HEK293 (cell line): ENCODE data around the gene HYI.

Source experiments
- CTCF ChIA-PET: fragments of 350-600 bp; formaldehyde crosslinking; extraction: SDS; loops from one replicate; lab custom pipeline; 2021; ENCODE audit warnings: antibody characterized with exemption; lab: Yijun Ruan, JAX
- POLR2A ChIA-PET: fragments of 300-600 bp; formaldehyde crosslinking; extraction: SDS; loops from one replicate; lab custom pipeline; 2020; ENCODE audit warnings: antibody characterized with exemption, inconsistent platforms; lab: Yijun Ruan, JAX
- H3K27ac ChIP-seq: fragments of 200-500 bp; sonication (Bioruptor generic); 2 replicates; pipeline ENCODE4 v1.5.1; 2014; ENCODE audit warnings: low read depth, low read length, control low read depth, inconsistent platforms; ENCODE audit errors: extremely low read depth
- H3K36me3 ChIP-seq, 2 experiments: fragments of 200-500 bp in 1 of 2; sonication (Bioruptor generic) in 1 of 2; 1 replicate in 1 of 2; 2 replicates in 1 of 2; pipeline ENCODE4 v1.5.1; 2014 to 2017; ENCODE audit warnings: inconsistent platforms in 2 of 2, low read length in 2 of 2; ENCODE audit not compliant: control insufficient read depth in 2 of 2, insufficient read depth in 1 of 2
- H3K4me1 ChIP-seq: fragments of 200-500 bp; sonication (Bioruptor generic); 2 replicates; pipeline ENCODE4 v1.5.1; 2014; ENCODE audit warnings: mild to moderate bottlenecking, low read length, inconsistent platforms; ENCODE audit not compliant: control insufficient read depth, insufficient read depth
- H3K4me3 ChIP-seq: 2 replicates; pipeline ENCODE4 v1.5.1; 2011; ENCODE audit warnings: low read depth, mild to moderate bottlenecking, control low read depth, low read length, moderate library complexity
- H3K9me3 ChIP-seq: fragments of 200-500 bp; sonication (Bioruptor generic); 2 replicates; pipeline ENCODE4 v1.5.1; 2014; ENCODE audit warnings: low read depth, low read length, inconsistent platforms; ENCODE audit not compliant: control insufficient read depth, insufficient read depth
- ATF2 ChIP-seq: fragments of 450-650 bp; formaldehyde crosslinking; IDR thresholded peaks from 2 replicates; pipeline ENCODE4 v1.5.1; 2016; ENCODE audit warnings: missing biosample characterization, missing genetic modification characterization, low read depth
- SCRT1 ChIP-seq: fragments of 450-650 bp; formaldehyde crosslinking; IDR thresholded peaks from 2 replicates; pipeline ENCODE4 v1.5.1; 2016; ENCODE audit warnings: missing biosample characterization, missing genetic modification characterization, borderline replicate concordance
- TRIM28 ChIP-seq: IDR thresholded peaks from 2 replicates; pipeline ENCODE4 v1.6.1; 2011; ENCODE audit warnings: low read length, control low read depth, borderline replicate concordance
- ZBTB11 ChIP-seq: fragments of 450-650 bp; formaldehyde crosslinking; conservative IDR thresholded peaks from 2 replicates; pipeline ENCODE4 v1.5.1; 2016; ENCODE audit warnings: low read depth, missing biosample characterization, missing genetic modification characterization
- ZBTB17 ChIP-seq: fragments of 450-650 bp; formaldehyde crosslinking; IDR thresholded peaks from 2 replicates; pipeline ENCODE4 v1.5.1; 2016; ENCODE audit warnings: missing biosample characterization, missing genetic modification characterization
- ZBTB8A ChIP-seq: fragments of 450-650 bp; formaldehyde crosslinking; IDR thresholded peaks from 2 replicates; pipeline ENCODE4 v1.5.1; 2016; ENCODE audit warnings: missing biosample characterization, missing genetic modification characterization
- ZNF274 ChIP-seq, 2 experiments: fragments of 200-500 bp in 1 of 2; fragments of 450-650 bp in 1 of 2; sonication (Bioruptor generic) in 1 of 2; formaldehyde crosslinking in 1 of 2; IDR thresholded peaks; 2 replicates each; pipeline versions ENCODE4 v1.5.1 to v1.6.1; 2014 to 2016; ENCODE audit warnings: borderline replicate concordance in 1 of 2, inconsistent platforms in 1 of 2, low read length in 1 of 2, missing biosample characterization in 1 of 2, missing genetic modification characterization in 1 of 2
- ZNF416 ChIP-seq: fragments of 450-650 bp; formaldehyde crosslinking; IDR thresholded peaks from 2 replicates; pipeline ENCODE4 v1.5.1; 2016; ENCODE audit warnings: missing biosample characterization, missing genetic modification characterization
- ZNF473 ChIP-seq: fragments of 450-650 bp; formaldehyde crosslinking; IDR thresholded peaks from 2 replicates; pipeline ENCODE4 v1.5.1; 2017; ENCODE audit warnings: missing biosample characterization, missing genetic modification characterization
- ZNF513 ChIP-seq: fragments of 450-650 bp; IDR thresholded peaks from 2 replicates; pipeline ENCODE4 v1.5.1; 2018; ENCODE audit warnings: missing biosample characterization, missing genetic modification characterization
- ZNF585B ChIP-seq: fragments of 450-650 bp; formaldehyde crosslinking; IDR thresholded peaks from 2 replicates; pipeline ENCODE4 v1.5.1; 2016; ENCODE audit warnings: missing biosample characterization, missing genetic modification characterization
- ZNF610 ChIP-seq: fragments of 450-650 bp; formaldehyde crosslinking; IDR thresholded peaks from 2 replicates; pipeline ENCODE4 v1.5.1; 2016; ENCODE audit warnings: missing biosample characterization, missing genetic modification characterization, borderline replicate concordance
- ZNF645 ChIP-seq: fragments of 450-650 bp; formaldehyde crosslinking; IDR thresholded peaks from 2 replicates; pipeline ENCODE4; 2016; ENCODE audit warnings: missing biosample characterization, missing genetic modification characterization
- ZNF692 ChIP-seq: fragments of 450-650 bp; formaldehyde crosslinking; IDR thresholded peaks from 2 replicates; pipeline ENCODE4 v1.5.1; 2016; ENCODE audit warnings: missing biosample characterization, missing genetic modification characterization
- ZNF704 ChIP-seq: fragments of 450-650 bp; formaldehyde crosslinking; IDR thresholded peaks from 2 replicates; pipeline ENCODE4 v1.5.1; 2016; ENCODE audit warnings: missing biosample characterization, missing genetic modification characterization
- ZNF747 ChIP-seq: fragments of 450-650 bp; formaldehyde crosslinking; IDR thresholded peaks from 2 replicates; pipeline ENCODE4 v1.5.1; 2016; ENCODE audit warnings: missing biosample characterization, missing genetic modification characterization

HYI gene

GRCh38 chr1:43499898-43500297 is 46.2 kb upstream of the HYI start:
- Histone ChIP-seq H3K9me3 (no peaks in the 10 kb centered on the region), H3K4me1 (no peaks in the 10 kb centered on the region), H3K4me3 (no peak overlapping the region), H3K27ac (no peak overlapping the region), H3K36me3 (no peaks in the 10 kb centered on the region)
- ChIA-PET CTCF (no interaction called here), POLR2A (no interaction called here)
- no peak for TF ChIP-seq ZNF610 (tag by site-specific recombination)
- TF ChIP-seq ZNF704 (tag by site-specific recombination), result no peak
- no peak for TF ChIP-seq SCRT1 (tag by site-specific recombination)
- TF ChIP-seq ZBTB8A, result no peak
- no peak for TF ChIP-seq ZNF585B (tag by site-specific recombination)

- Histone ChIP-seq H3K36me3 (no peaks in the 10 kb centered on the region), H3K4me1 (no peaks in the 10 kb centered on the region), H3K9me3 (no peaks in the 10 kb centered on the region), H3K27ac (no peak overlapping the region), H3K4me3 (no peak overlapping the region)
- no peak for TF ChIP-seq ZNF274 (IDR thresholded peaks at IDR 0.05; ENCODE audit: low read length)
- no peak for TF ChIP-seq ZNF274 (tag by site-specific recombination; IDR thresholded peaks at IDR 0.05; ENCODE audit: borderline replicate concordance)
- TF ChIP-seq TRIM28, result 0 out of 2 replicates have a peak, but pooled peaks have one; percentile 35
- CTCF ChIA-PET, result no interaction called here
- POLR2A ChIA-PET, result no interaction called here
Observed at GRCh38 chr1:43495204-43495603, 41.5 kb upstream of the HYI start.

- POLR2A ChIA-PET, result no interaction called here
- no peak overlapping the region for H3K27ac ChIP-seq
- H3K36me3 ChIP-seq, result no peaks in the 10 kb centered on the region
- H3K4me1 ChIP-seq, result no peaks in the 10 kb centered on the region
- CTCF ChIA-PET, result no interaction called here
- H3K9me3 ChIP-seq, result no peaks in the 10 kb centered on the region
- TF ChIP-seq ZBTB17 (tag by site-specific recombination) (0 out of 2 replicates have a peak, but pooled peaks have one; percentile 20), ZNF645 (tag by site-specific recombination) (no peak)
- TF ChIP-seq, all 188 proteins: peak for 1
- H3K4me3 ChIP-seq, result no peak overlapping the region
Observed at GRCh38 chr1:43493661-43494450, 40.1 kb upstream of the HYI start.

GRCh38 chr1:43492826-43493225 is 39.1 kb upstream of the HYI start:
- ChIA-PET CTCF (no interaction called here), POLR2A (no interaction called here)
- Histone ChIP-seq H3K27ac (no peak overlapping the region), H3K36me3 (no peaks in the 10 kb centered on the region), H3K4me1 (no peaks in the 10 kb centered on the region), H3K4me3 (no peak overlapping the region), H3K9me3 (no peaks in the 10 kb centered on the region)
- TF ChIP-seq ZBTB11, result no peak
- no peak for TF ChIP-seq ZNF473
- TF ChIP-seq ZNF747 (tag by site-specific recombination), result no peak
- no peak for TF ChIP-seq ZNF692
- TF ChIP-seq ZNF416, result no peak
- no peak for TF ChIP-seq ZNF513
- TF ChIP-seq ATF2, result no peak
